Activated T-cell treated with anti-CD3 and anti-CD28 coated beads for 4 hours (primary cell): ENCODE measurements around the gene TSPAN31.

Experiments used
- DNase-seq: peaks from one replicate; pipeline ENCODE4 v3.0.0-alpha.2; 2020

The TSPAN31 gene

GRCh38 chr12:57722716-57723629 is 21.9 kb upstream of the TSPAN31 start:
- no peak for DNase-seq

- no peak for DNase-seq
Measured at GRCh38 chr12:57723630-57723962, 21.2 kb upstream of the TSPAN31 start.

GRCh38 chr12:57724003-57724935 is 20.6 kb upstream of the TSPAN31 start:
- DNase-seq: no peak

GRCh38 chr12:57724936-57725740 is 19.7 kb upstream of the TSPAN31 start:
- no peak for DNase-seq

GRCh38 chr12:57725851-57726150 is 19.0 kb upstream of the TSPAN31 start:
- no peak for DNase-seq

GRCh38 chr12:57726151-57726883 is 18.5 kb upstream of the TSPAN31 start:
- no peak for DNase-seq

GRCh38 chr12:57726884-57727757 is 17.7 kb upstream of the TSPAN31 start:
- no peak for DNase-seq

- no peak for DNase-seq
Measured at GRCh38 chr12:57727758-57728395, 17.0 kb upstream of the TSPAN31 start.

GRCh38 chr12:57729321-57729844 is 15.5 kb upstream of the TSPAN31 start:
- DNase-seq: no peak

- no peak for DNase-seq
Measured at GRCh38 chr12:57730336-57731067, 14.3 kb upstream of the TSPAN31 start.

- no peak for DNase-seq
Measured at GRCh38 chr12:57731411-57732080, 13.3 kb upstream of the TSPAN31 start.

GRCh38 chr12:57732270-57732669 is 12.6 kb upstream of the TSPAN31 start:
- DNase-seq: no peak

GRCh38 chr12:57732726-57733593 is 11.9 kb upstream of the TSPAN31 start:
- DNase-seq: no peak

- no peak for DNase-seq
Measured at GRCh38 chr12:57733928-57734327, 10.9 kb upstream of the TSPAN31 start.

GRCh38 chr12:57734591-57734990 is 10.2 kb upstream of the TSPAN31 start:
- no peak for DNase-seq

- no peak for DNase-seq
Measured at GRCh38 chr12:57735198-57735855, 9.5 kb upstream of the TSPAN31 start.

GRCh38 chr12:57735952-57736740 is 8.7 kb upstream of the TSPAN31 start:
- no peak for DNase-seq
